NCI-H2107 (cell line): ENCODE data around the gene MYO1A.

Experiments used
- DNase-seq: peaks from one replicate; lab custom pipeline; 2025; lab: John Stamatoyannopoulos, UW

The MYO1A gene

DNA sequence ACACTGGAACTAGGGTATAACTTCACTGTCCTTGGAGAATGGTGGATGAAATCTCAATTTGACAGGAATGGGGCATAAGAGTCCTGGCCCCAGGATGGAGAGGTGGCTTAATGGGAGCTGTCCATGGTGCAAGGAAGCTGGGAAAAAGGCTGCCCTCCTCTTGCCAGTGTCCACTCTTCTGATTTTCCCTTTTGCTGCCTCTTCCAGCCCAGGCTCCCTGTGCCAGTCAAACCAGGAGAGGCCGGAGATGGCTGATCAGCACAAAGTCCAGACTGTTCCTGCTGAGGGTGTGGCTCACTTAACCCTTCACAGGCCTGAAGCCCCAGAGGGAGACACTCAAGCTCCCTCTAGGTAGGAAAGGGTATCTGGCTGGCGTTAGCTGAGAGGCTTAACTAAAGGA, at the start of gene MYO1A:
TSS of gene MYO1A (minus strand) at position 240 of the 400 bp plus-strand sequence. CDS start 1,806 bp downstream, outside the sequence.
- no peak for DNase-seq

DNA sequence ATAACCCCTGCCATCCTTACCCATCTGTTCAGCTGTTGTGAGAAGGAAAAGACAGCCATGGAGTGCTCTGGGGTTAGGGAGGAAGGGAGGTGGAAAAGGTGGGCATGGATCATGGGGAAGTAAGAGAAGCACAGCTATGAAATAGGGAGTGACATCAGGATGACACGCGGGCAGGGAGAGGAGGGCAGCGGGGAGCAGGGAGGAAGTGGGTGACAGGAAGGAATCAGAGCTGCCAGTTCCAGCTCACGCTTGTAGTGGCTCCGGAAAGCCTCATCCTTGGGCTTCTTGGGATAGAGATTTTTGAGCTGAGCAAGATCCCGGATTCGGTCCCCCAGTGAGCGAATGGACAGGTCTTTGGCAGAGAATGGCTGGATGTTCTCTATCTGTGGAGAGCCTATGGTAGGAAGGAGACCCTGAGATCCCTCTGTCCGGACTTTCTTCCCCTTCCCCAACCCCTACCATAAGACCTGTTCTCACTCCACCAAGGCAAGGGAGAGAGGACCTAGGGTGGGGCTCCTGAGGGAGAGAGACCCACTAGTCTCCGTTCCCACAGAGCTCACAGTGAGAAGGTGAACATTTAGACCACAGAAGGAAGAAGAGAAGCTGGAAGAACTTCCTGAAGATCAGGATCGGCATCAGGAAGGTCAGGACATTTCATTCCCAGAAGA, 49.3 kb upstream of the MYO1A start:
- DNase-seq: no peak

DNA sequence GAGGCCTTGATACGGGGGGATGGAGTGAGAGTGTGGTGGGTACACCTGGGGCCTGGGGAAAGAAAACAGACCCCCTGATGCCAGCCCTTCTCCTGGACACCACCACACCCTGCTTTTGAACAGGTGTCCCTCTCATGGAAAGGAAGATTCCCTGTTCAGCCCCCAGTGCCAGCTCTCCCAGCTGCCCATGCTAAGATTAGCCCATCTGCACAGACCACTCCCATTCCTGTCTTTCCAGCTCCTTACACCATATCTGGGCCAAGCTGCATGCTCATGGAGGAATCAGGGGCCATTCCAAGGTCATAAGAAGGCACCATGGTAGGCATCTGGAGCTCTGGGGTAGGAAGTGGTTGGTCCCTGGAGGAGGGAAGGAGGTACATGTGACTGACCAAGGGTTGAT, 48.6 kb upstream of the MYO1A start:
- no peak for DNase-seq

DNA sequence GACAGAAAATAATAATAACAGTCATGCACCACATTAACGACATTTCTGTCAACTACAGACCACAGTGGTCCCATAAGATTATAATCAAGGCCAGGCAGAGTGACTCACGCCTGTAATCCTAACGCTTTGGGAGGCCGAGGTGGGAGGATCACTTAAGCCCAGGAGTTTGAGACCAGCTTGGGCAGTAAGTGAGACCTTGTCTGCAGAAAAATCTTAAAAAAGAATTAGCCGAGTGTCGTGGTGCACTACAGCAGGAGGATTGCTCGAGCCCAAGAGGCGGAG, 47.6 kb upstream of the MYO1A start:
- DNase-seq: no peak

GRCh38 chr12:57096748-57097553, 47.0 kb upstream of the MYO1A start:
- no peak for DNase-seq

- no peak for DNase-seq
Measured at GRCh38 chr12:57096099-57096572, 46.2 kb upstream of the MYO1A start.

DNA sequence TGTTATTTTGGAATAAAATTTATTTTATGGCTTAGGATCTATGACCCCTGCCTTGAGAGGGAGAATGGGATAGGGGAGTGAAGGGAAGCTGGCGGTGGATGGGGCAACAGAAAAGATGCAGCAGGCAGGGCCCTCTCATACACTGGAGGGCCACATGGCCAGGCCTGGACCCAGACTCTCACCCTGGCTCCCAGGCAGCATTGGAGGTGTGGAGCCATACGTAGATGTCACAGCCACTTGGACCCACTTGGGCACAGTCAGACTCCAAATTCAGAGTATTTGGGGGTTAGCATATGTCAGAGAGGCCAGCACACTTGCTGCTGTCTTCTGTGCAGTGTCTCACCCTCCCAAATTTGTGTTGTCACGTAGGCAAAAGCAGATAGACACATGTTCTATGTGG, 45.5 kb upstream of the MYO1A start:
- DNase-seq: no peak

- DNase-seq: no peak
Measured at GRCh38 chr12:57094208-57095160, 44.6 kb upstream of the MYO1A start.

GRCh38 chr12:57093415-57094207, 43.7 kb upstream of the MYO1A start:
- DNase-seq: no peak

- no peak for DNase-seq
Measured at GRCh38 chr12:57092876-57093414, 43.0 kb upstream of the MYO1A start.

- no peak for DNase-seq
Measured at GRCh38 chr12:57092529-57092862, 42.6 kb upstream of the MYO1A start.

DNA sequence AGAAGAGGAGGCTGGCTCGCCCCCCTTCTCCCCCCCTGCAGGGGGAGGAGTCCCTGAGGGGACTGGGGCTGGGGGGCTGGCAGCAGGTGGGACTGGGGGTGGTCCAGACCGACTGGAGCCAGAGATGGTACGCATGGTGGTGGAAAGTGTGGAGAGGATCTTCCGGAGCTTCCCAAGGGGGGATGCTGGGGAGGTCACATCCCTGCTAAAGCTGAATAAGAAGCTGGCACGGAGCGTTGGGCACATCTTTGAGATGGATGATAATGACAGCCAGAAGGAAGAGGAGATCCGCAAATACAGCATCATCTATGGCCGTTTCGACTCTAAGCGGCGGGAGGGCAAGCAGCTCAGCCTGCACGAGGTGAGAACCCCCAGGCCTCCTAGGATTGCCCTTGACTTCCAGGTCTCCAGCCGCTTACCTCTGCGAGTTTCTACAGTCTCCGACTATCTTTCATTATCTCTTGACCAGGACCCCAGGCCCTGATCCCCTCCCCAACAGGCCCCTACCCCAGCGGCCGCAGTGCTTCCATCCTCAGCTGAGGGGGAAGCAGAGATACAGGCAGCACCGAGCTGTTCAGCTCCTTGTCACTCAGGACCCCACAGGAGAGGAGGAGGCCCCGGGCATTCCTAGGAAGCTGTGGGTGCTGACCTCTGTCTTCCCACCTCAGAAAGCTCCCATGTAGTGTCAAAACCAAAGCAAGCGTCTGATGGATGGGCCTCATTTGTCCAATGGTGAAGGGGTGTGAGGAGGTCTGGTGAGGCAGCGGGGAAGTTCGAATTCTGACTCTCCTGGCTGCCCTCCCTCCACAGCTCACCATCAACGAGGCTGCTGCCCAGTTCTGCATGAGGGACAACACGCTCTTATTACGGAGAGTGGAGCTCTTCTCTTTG, 42.0 kb upstream of the MYO1A start:
- no peak for DNase-seq

DNA sequence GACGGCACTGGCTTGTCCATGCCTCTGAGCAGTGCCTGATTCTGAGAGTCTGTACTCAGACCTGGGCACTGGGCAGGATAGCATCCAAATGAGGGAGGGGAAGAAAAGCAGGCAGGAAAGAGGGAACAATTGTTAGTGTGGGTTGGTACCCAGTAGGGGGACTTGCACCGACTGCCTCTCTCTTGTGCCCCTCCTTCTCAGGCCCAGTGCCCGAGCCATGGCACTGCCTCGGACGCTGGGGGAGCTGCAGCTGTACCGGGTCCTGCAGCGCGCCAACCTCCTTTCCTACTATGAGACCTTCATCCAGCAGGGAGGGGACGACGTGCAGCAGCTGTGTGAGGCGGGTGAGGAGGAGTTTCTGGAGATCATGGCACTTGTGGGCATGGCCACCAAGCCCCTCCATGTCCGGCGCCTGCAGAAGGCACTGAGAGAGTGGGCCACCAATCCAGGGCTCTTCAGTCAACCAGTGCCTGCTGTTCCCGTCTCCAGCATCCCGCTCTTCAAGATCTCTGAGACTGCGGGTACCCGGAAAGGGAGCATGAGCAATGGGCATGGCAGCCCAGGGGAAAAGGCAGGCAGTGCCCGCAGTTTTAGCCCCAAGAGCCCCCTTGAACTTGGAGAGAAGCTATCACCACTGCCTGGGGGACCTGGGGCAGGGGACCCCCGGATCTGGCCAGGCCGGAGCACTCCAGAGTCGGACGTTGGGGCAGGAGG, 41.2 kb upstream of the MYO1A start:
- no peak for DNase-seq

DNA sequence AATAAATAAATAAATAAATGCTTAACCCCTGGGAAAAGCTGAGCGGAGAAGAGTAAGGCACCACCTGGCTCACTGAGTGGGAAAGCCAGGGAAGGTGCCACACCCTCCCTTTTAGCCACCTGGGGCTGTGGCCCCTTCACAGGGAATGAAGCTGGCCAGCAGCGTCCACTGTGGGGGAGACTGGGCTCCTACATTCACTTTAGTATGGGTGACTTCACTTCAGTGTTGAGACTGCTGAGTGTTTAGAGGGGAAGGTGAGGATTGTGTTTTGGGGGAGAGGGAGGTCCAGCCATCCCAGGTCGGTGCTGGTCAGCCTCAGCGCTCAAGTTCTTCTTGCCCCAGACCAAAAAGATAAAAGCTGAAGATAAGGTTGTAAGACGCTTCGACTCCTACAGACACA, 40.6 kb upstream of the MYO1A start:
- DNase-seq: no peak

GRCh38 chr12:57089271-57090245, 39.6 kb upstream of the MYO1A start:
- no peak for DNase-seq

- DNase-seq: peak; percentile 66
Measured at GRCh38 chr12:57088354-57089270, 38.7 kb upstream of the MYO1A start, which contains the start of gene NAB2. NAB2 (plus strand) TSS chr12:57089114; CDS start chr12:57089272, 158 bp downstream.

DNA sequence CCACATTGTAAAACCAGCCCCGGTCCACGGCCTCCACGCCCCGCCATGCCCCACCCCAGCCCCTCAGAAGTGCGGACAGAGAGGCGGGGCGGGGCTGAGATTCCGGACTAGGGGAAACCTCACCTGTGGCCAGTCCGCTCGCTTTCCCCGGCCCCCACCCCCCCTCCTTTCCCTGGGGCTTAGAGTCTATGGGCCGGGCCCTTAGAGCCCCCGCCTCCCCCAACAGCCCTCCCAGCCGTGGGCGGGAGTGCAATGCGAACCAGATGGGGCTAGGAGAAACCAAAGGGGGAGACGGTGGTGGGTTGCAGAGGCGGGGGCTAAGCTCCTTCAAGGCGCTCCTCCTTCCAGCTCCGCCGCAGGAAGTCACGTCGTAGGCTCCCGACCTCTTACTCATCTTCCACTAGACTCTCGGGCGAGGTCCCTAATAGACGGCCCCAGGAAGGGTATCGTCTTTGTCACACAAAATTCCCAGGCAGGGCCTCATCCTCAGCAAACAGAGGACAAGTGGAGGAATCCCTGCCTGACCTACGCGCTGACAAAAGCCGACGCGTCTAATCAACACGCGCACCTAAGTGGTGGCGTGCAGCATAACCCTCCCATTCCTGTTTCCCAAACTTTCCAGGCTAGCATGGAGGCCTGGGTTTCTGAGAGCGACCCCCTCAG, 37.9 kb upstream of the MYO1A start:
- no peak for DNase-seq
